Right lobe of liver (tissue), 6 donors: ENCODE measurements around the gene CAMK2N1. TPM values are rescaled to one million over a fixed set of nuclear protein-coding genes. Genes with fewer than 3 reads are reported as not detected.

Experiments
- ATAC-seq, 4 donors: fragments of 200-7000 bp; cut with Tn5 transposase; one replicate each; pipeline ENCODE4 v1.9.1; 2020; ENCODE audit warnings: mild to moderate bottlenecking in 4 of 4, moderate library complexity in 4 of 4
- DNase-seq, 3 donors: peaks; one replicate each; pipeline ENCODE4 v3.0.0-alpha.2; 2020
- H3K27ac ChIP-seq, 3 donors: fragments of 200-600 bp; one replicate each; pipeline ENCODE4 v1.8.0; 2022
- H3K27me3 ChIP-seq, 2 donors: fragments of 200-600 bp; one replicate each; pipeline ENCODE4 v1.8.0; 2022
- H3K36me3 ChIP-seq, 4 donors: fragments of 200-600 bp; sonication (generic) in 1 of 4; one replicate each; pipeline versions ENCODE4 v1.5.1 to v1.8.0; 2017 to 2022; ENCODE audit warnings: control low read depth in 1 of 4
- H3K4me1 ChIP-seq, 4 donors: fragments of 200-600 bp; sonication (generic) in 1 of 4; one replicate each; pipeline versions ENCODE4 v1.5.1 to v1.8.0; 2017 to 2022; ENCODE audit warnings: control low read depth in 1 of 4
- H3K4me3 ChIP-seq, 3 donors: fragments of 200-600 bp; one replicate each; pipeline ENCODE4 v1.8.0; 2022
- H3K9me3 ChIP-seq, 4 donors: fragments of 200-600 bp; sonication (generic) in 1 of 4; one replicate each; pipeline versions ENCODE4 v1.5.1 to v1.8.0; 2017 to 2022; ENCODE audit warnings: control low read depth in 1 of 4
- POLR2A ChIP-seq: fragments of 450-650 bp; IDR thresholded peaks from one replicate; pipeline ENCODE4 v1.6.1; 2017; ENCODE audit warnings: antibody characterized with exemption, mild to moderate bottlenecking
- WGBS: methylation state at CpG from one replicate; pipeline ENCODE4 v1.1.6; 2018; ENCODE audit warnings: low coverage, low lambda C conversion rate; ENCODE audit not compliant: insufficient coverage; ENCODE audit errors: missing lambda C conversion rate; 5-methylcytosine and 5-hydroxymethylcytosine counted together
- intact Hi-C, 2 donors: fragments of 100-400 bp; cut with DNase I; formaldehyde crosslinking; loops; one replicate each; pipeline versions ENCODE4 v1.11.2 to v1.14.1; 2022
- long read RNA-seq: library from polyadenylated mRNA; unstranded; transcript quantifications from one replicate; pipeline ENCODE4 v2.0.0, GENCODE V29; 2019
- total RNA-seq, 6 experiments: library from RNA; depleted of rRNA in 2 of 6; stranded (reverse); fragments of >200 nt in 2 of 6; fragmentation: NEBNext Ultra II Directional in 3 of 6; extraction: Animal tissue kit (Norgen Biotek cat#: 25700) in 3 of 6; gene quantifications; one replicate each; pipeline versions ENCODE4 v1.1.0 to v1.2.4, GENCODE V29; 2016 to 2023
- TF ChIP-seq, protein P1 (sequence below), 4 donors: fragments of 200-600 bp in 3 of 4; fragments of 450-650 bp in 1 of 4; IDR thresholded peaks; one replicate each; pipeline versions ENCODE4 v1.5.1 to v1.8.0; 2016 to 2022; ENCODE audit warnings: antibody characterized with exemption in 4 of 4, mild to moderate bottlenecking in 2 of 4
- donor health status: DM: no; HTN: yes; CAD: no.
- donor health status: DM: no; HTN: no; CAD: no.
- donor health status: DM: no; HTN: no; CAD: no.
- donor health status: DM: no; HTN: yes; CAD: no.
- donor health status: DM: no; HTN: yes; CAD: no.

The CAMK2N1 gene
- 10 to 100 TPM; 10.4 to 30.2 (median 20.1) TPM for total RNA-seq
- long read RNA-seq = 0 reads

DNA sequence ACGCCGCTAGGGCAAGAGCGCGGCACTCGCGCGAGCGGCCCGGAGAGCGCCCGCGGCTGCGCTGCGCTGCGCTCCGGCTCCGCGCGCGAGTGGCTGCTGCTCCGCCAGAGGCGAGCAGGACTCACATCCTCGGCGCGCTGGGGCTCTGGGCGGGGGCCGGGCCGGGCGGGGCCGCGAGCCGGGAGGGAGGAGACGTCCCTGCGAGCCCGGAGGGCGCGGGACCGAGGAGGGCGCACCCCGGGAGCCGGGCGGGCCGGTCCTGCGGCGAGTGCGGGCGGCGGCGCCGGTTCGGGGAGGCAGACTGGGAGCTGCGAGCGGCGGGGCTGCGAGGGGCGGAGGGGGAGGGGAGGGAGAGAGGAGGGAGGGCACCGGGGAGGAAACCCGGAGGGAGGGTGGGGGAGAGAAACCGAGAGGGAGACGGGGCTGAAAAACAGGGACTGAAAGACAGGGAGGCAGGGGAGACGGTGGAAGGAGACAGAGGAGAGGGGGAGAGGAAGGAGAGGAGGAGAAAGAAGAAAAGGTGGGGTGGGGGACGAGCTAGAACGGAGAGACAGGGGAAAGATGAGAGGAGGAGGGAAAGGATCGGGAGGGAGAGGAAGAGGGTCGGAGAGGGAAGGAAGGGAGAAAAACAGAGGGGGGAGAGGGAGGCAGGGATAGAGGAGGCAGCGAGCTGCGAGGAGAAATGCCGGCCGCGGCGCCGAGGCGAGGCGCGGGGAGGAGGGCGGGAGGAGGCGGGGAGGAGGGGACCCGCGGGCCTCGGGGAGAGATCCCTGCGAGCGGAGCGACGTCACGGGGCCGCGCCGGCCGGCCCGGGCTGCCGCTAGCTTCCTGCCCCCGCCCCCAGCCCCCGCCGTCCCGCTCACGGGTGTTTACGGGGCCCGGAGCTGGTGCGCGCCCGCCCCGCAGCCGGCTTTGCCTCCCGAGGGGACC is at the start of gene CAMK2N1:
Gene CAMK2N1, minus strand, starts transcription at position 684 of the 930 bp plus-strand sequence. CDS start 831 bp downstream, outside the sequence.
- under 1% methylated on average over 51 of the region's 104 CpGs for WGBS
- H3K9me3 ChIP-seq = no peaks in the 10 kb centered on the region
- peak within 1 kb of the TSS; percentile 52 to 76 (median 60) for H3K27ac ChIP-seq
- peak within 1 kb of the TSS; percentile 62 to 70 (median 63) for H3K4me3 ChIP-seq
- peaks cover 0 to 35% (median 9%) of the 10 kb centered on the region in 4 donors for H3K4me1 ChIP-seq
- ATAC-seq = peak; percentile 59 to 78 (median 74)
- no peaks in the 10 kb centered on the region for H3K36me3 ChIP-seq
- peak; percentile 74 to 81 (median 80) for DNase-seq
- H3K27me3 ChIP-seq = no peaks in the 10 kb centered on the region
- TF ChIP-seq, protein P1, sequence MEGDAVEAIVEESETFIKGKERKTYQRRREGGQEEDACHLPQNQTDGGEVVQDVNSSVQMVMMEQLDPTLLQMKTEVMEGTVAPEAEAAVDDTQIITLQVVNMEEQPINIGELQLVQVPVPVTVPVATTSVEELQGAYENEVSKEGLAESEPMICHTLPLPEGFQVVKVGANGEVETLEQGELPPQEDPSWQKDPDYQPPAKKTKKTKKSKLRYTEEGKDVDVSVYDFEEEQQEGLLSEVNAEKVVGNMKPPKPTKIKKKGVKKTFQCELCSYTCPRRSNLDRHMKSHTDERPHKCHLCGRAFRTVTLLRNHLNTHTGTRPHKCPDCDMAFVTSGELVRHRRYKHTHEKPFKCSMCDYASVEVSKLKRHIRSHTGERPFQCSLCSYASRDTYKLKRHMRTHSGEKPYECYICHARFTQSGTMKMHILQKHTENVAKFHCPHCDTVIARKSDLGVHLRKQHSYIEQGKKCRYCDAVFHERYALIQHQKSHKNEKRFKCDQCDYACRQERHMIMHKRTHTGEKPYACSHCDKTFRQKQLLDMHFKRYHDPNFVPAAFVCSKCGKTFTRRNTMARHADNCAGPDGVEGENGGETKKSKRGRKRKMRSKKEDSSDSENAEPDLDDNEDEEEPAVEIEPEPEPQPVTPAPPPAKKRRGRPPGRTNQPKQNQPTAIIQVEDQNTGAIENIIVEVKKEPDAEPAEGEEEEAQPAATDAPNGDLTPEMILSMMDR (IDR thresholded peaks at IDR 0.05) = no peak
- peak; percentile 63 for TF ChIP-seq POLR2A
- intact Hi-C loops = no loop called here

DNA sequence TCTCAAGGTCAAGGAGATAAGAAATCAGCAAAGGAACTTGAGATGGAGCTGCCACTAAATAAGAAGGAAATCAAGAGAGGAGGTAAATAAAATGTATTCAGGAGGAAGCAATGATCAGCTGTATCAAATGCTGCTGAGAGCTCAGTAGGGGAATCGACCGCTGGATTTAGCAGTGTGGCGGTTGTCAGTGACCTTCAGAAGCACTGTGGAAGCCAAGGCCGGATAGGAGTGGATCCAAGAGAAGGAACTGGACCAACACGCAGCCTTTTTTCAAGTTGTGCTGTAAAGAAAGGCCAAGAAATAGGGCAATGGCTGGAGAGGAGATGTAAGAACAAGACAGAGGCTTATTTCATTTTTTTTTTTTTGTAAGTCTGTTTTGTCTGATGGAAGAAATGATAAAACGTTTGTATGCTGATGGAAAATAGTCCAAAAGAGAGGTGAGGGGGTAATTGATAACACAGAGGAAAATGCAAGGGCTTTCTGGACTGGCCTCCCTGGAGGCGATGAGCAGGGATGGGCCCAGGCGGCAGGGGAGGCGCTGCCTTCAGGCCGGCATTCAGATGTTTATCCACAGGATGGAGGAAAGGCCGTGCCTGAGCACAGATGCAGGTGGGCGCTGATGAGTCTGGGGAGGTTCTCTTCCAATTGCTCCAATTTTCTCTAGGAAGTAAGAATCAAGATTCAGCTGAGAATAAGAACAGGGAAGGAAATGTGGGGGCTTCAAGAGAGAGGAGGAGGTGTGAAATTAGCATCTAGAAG is 48.8 kb upstream of the CAMK2N1 start:
- Histone ChIP-seq H3K9me3 (no peaks in the 10 kb centered on the region), H3K36me3 (no peaks in the 10 kb centered on the region), H3K27ac (no peak overlapping the region), H3K4me1 (no peaks in the 10 kb centered on the region), H3K27me3 (no peaks in the 10 kb centered on the region), H3K4me3 (no peak overlapping the region)
- 55% methylated on average over 12 of the region's 12 CpGs for WGBS
- no peak for TF ChIP-seq POLR2A
- TF ChIP-seq, protein P1 (IDR thresholded peaks at IDR 0.05) = no peak
- intact Hi-C loops = no loop called here
- DNase-seq (no peak), ATAC-seq (no peak)

DNA sequence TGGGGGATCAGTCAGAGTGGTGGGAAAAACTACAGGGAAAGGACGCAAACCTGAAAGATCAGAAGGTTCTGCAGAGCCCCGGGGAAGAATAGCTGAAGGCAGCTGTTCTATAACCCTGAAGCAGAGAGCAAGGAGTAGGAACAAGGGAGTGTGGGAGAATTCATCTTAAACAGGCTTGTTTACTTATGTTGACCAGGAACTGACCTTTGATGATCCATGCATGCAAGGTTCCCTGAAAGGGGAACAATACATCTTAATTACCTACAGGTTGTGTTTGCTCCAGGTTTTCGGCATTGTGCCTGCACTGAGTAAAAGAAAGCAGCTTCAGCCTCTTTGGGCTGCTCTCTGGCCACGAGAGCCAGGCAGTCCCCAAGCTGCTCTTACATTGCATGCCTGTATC is 47.6 kb upstream of the CAMK2N1 start:
- Histone ChIP-seq H3K27ac (no peak overlapping the region), H3K9me3 (no peaks in the 10 kb centered on the region), H3K4me1 (no peaks in the 10 kb centered on the region), H3K4me3 (no peak overlapping the region), H3K36me3 (no peaks in the 10 kb centered on the region), H3K27me3 (no peaks in the 10 kb centered on the region)
- intact Hi-C loops = no loop called here
- TF ChIP-seq POLR2A = no peak
- TF ChIP-seq, protein P1 (IDR thresholded peaks at IDR 0.05) = no peak
- DNase-seq = no peak
- WGBS = 67% methylated on average over 1 of the region's 4 CpGs
- ATAC-seq = no peak

DNA sequence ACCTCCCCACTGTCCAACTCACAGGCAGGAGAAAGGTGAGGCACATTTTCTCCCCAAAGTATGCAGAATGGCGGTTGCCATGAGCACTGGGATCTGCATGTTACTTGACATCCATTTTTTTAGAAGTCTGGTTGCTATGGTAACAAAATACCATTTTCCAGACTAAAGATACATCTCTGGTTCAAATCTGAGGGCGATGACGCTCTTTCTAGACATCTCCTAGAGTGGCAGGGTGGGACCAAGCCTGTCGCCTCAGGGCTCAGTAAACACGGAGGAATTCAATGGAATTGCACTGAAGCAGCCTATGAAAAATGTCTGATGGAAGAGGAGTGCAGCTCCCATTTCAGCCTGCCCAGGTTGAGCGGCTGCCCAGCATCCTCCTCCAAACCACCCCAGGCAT is 44.9 kb upstream of the CAMK2N1 start:
- intact Hi-C loops = no loop called here
- Histone ChIP-seq H3K27ac (no peak overlapping the region), H3K36me3 (no peaks in the 10 kb centered on the region), H3K27me3 (no peaks in the 10 kb centered on the region), H3K4me1 (no peaks in the 10 kb centered on the region), H3K9me3 (no peaks in the 10 kb centered on the region), H3K4me3 (no peak overlapping the region)
- ATAC-seq (no peak), DNase-seq (no peak)
- TF ChIP-seq POLR2A = no peak
- TF ChIP-seq, protein P1 (IDR thresholded peaks at IDR 0.05) = no peak
- WGBS = 54% methylated on average over 4 of the region's 6 CpGs
